HCT116 (cell line): ENCODE results near the gene RRAD. TPM values are rescaled to one million over a fixed set of nuclear protein-coding genes. Genes with fewer than 3 reads are reported as not detected.

Experiments used
- ATAC-seq: fragments of 200-7000 bp; cut with Tn5 transposase; 2 replicates; pipeline ENCODE4 v1.9.1; 2020; ENCODE audit warnings: mild to moderate bottlenecking, moderate library complexity
- BruUV-seq: library from RNA; stranded (reverse); fragments of 400-500 nt; replicated peaks from 2 replicates; lab custom pipeline; 2021; lab: Mats Ljungman, UMichigan
- CTCF ChIA-PET: fragments of 300-600 bp; sonication (Branson Sonifier 250); formaldehyde crosslinking; loops from one replicate; lab custom pipeline; 2021; ENCODE audit warnings: antibody characterized with exemption; lab: Charles Lee
- POLR2A ChIA-PET: fragments of 300-600, 350-600 bp; sonication (Branson Sonifier 250); formaldehyde crosslinking; loops from one replicate; lab custom pipeline; 2021; ENCODE audit warnings: antibody characterized with exemption; lab: Charles Lee
- RAD21 ChIA-PET, 2 experiments: fragments of 300-600 bp; sonication (Branson Sonifier 250); formaldehyde crosslinking; loops; one replicate each; lab custom pipeline; 2023; ENCODE audit warnings: low total read pairs in 2 of 2; ENCODE audit not compliant: uncharacterized antibody in 2 of 2, unreplicated experiment in 2 of 2, low non-redundant PET in 1 of 2; lab: Charles Lee
- DNase-seq: peaks from one replicate; pipeline ENCODE4 v3.0.0-alpha.2; 2010; ENCODE audit warnings: low read depth, low spot score
- H2AFZ ChIP-seq: fragments of 200-600 bp; shearing (Covaris generic), sonication (generic); 2 replicates; pipeline ENCODE4 v1.6.1; 2017; ENCODE audit warnings: low read depth, mixed run types, mixed read lengths, antibody characterized with exemption, low read length; ENCODE audit not compliant: poor library complexity, severe bottlenecking
- H3K27ac ChIP-seq: 2 replicates; pipeline ENCODE4 v1.5.1; 2012; ENCODE audit warnings: low read depth, low read length
- H3K27me3 ChIP-seq: fragments of 200-600 bp; sonication (generic); 2 replicates; pipeline ENCODE4 v1.6.1; 2016; ENCODE audit warnings: mixed run types, low read length, mixed read lengths; ENCODE audit not compliant: insufficient read depth
- H3K36me3 ChIP-seq, 2 experiments: fragments of 200-500 bp in 1 of 2; fragments of 200-600 bp in 1 of 2; sonication (Bioruptor generic) in 1 of 2; sonication (generic) in 1 of 2; 2 replicates each; pipeline versions ENCODE4 v1.5.1 to v1.6.1; 2014 to 2016; ENCODE audit warnings: low read length in 2 of 2, inconsistent platforms in 1 of 2, mixed read lengths in 1 of 2, mixed run types in 1 of 2; ENCODE audit not compliant: insufficient read depth in 2 of 2, control insufficient read depth in 1 of 2
- H3K4me1 ChIP-seq, 2 experiments: fragments of 200-600 bp in 1 of 2; sonication (generic) in 1 of 2; 2 replicates each; pipeline versions ENCODE4 v1.5.1 to v1.6.1; 2012 to 2017; ENCODE audit warnings: low read length in 2 of 2, inconsistent platforms in 1 of 2, mild to moderate bottlenecking in 1 of 2, mixed read lengths in 1 of 2, mixed run types in 1 of 2, moderate library complexity in 1 of 2; ENCODE audit not compliant: insufficient read depth in 2 of 2, control insufficient read depth in 1 of 2
- H3K4me2 ChIP-seq: fragments of 200-600 bp; sonication (generic); 2 replicates; pipeline ENCODE4 v1.6.1; 2017; ENCODE audit warnings: mixed run types, low read length, mixed read lengths
- H3K4me3 ChIP-seq, 2 experiments: fragments of 200-600 bp in 1 of 2; sonication (generic) in 1 of 2; replicated peaks in 1 of 2; 2 replicates each; pipeline ENCODE4 v1.5.1; 2011 to 2016; ENCODE audit warnings: low read length in 2 of 2, control low read depth in 1 of 2, low read depth in 1 of 2, mild to moderate bottlenecking in 1 of 2, mixed read lengths in 1 of 2, mixed run types in 1 of 2
- H3K79me2 ChIP-seq: fragments of 200-600 bp; sonication (generic); 2 replicates; pipeline ENCODE4 v1.6.1; 2017; ENCODE audit warnings: mild to moderate bottlenecking, mixed run types, low read length, moderate library complexity, mixed read lengths; ENCODE audit not compliant: insufficient read depth
- H3K9ac ChIP-seq: fragments of 200-600 bp; sonication (generic); 2 replicates; pipeline ENCODE4 v1.6.1; 2016; ENCODE audit warnings: low read length, mixed read lengths
- H3K9me2 ChIP-seq: fragments of 200-600 bp; sonication (generic), shearing (Covaris generic); 2 replicates; pipeline ENCODE4 v1.6.1; 2017; ENCODE audit warnings: mixed run types, mild to moderate bottlenecking, moderate library complexity; ENCODE audit not compliant: insufficient read depth
- H3K9me3 ChIP-seq, 2 experiments: fragments of 200-500 bp in 1 of 2; fragments of 200-600 bp in 1 of 2; sonication (Bioruptor generic) in 1 of 2; sonication (generic) in 1 of 2; 2 replicates each; pipeline ENCODE4 v1.6.1; 2014 to 2017; ENCODE audit warnings: low read length in 2 of 2, mixed read lengths in 2 of 2, inconsistent platforms in 1 of 2, low read depth in 1 of 2, mild to moderate bottlenecking in 1 of 2, mixed run types in 1 of 2, moderate library complexity in 1 of 2; ENCODE audit not compliant: control insufficient read depth in 1 of 2, insufficient read depth in 1 of 2
- H4K20me1 ChIP-seq: fragments of 200-600 bp; sonication (generic), shearing (Covaris generic); 2 replicates; pipeline ENCODE4 v1.6.1; 2017; ENCODE audit warnings: mixed run types, mild to moderate bottlenecking, moderate library complexity; ENCODE audit not compliant: insufficient read depth
- CBX3 ChIP-seq: IDR thresholded peaks from 2 replicates; pipeline ENCODE4 v1.6.1; 2012; ENCODE audit warnings: low read depth
- CTCF ChIP-seq, 3 experiments: fragments of 200-600 bp in 1 of 3; sonication (generic) in 1 of 3; IDR thresholded peaks in 2 of 3; conservative IDR thresholded peaks in 1 of 3; 2 replicates each; pipeline ENCODE4 v1.5.1; 2012 to 2017; ENCODE audit warnings: low read depth in 2 of 3, low read length in 2 of 3, antibody characterized with exemption in 1 of 3, borderline replicate concordance in 1 of 3, control low read depth in 1 of 3, mild to moderate bottlenecking in 1 of 3, mixed read lengths in 1 of 3, mixed run types in 1 of 3, moderate library complexity in 1 of 3; ENCODE audit not compliant: insufficient read depth in 1 of 3
- ELF1 ChIP-seq: IDR thresholded peaks from 2 replicates; pipeline ENCODE4 v1.6.1; 2012; ENCODE audit warnings: low read depth, borderline replicate concordance
- EZH2 ChIP-seq: fragments of 200-600 bp; sonication (generic); IDR thresholded peaks from 2 replicates; pipeline ENCODE4 v1.6.1; 2017; ENCODE audit warnings: antibody characterized with exemption, mixed run types
- EZH2phosphoT487 ChIP-seq: fragments of 200-600 bp; IDR thresholded peaks from 2 replicates; pipeline ENCODE4 v1.6.1; 2018; ENCODE audit warnings: antibody characterized with exemption, borderline replicate concordance
- FOSL1 ChIP-seq: IDR thresholded peaks from 2 replicates; pipeline ENCODE4 v1.6.1; 2012; ENCODE audit warnings: low read depth
- JUND ChIP-seq: IDR thresholded peaks from 2 replicates; pipeline ENCODE4 v1.6.1; 2012
- POLR2A ChIP-seq: IDR thresholded peaks from 2 replicates; pipeline ENCODE4 v1.7.0; 2011; ENCODE audit warnings: borderline replicate concordance; ENCODE audit not compliant: insufficient read depth, insufficient read length; ENCODE audit errors: extremely low read depth
- POLR2AphosphoS5 ChIP-seq: IDR thresholded peaks from 2 replicates; pipeline ENCODE4 v1.6.1; 2011; ENCODE audit warnings: mild to moderate bottlenecking, low read depth, low read length, moderate library complexity
- RAD21 ChIP-seq: IDR thresholded peaks from 2 replicates; pipeline ENCODE4 v1.6.1; 2012; ENCODE audit warnings: low read depth, mild to moderate bottlenecking
- SIN3A ChIP-seq: IDR thresholded peaks from 2 replicates; pipeline ENCODE4 v1.6.1; 2012; ENCODE audit warnings: low read depth
- TCF7L2 ChIP-seq: IDR thresholded peaks from 2 replicates; pipeline ENCODE4 v1.7.0; 2011; ENCODE audit warnings: borderline replicate concordance, inconsistent platforms; ENCODE audit not compliant: insufficient read depth, insufficient read length; ENCODE audit errors: extremely low read depth
- YY1 ChIP-seq: IDR thresholded peaks from 2 replicates; pipeline ENCODE4 v1.6.1; 2011; ENCODE audit warnings: low read length, low read depth, moderate library complexity, mild to moderate bottlenecking; ENCODE audit not compliant: insufficient replicate concordance; ENCODE audit errors: extremely low read depth
- ZFX ChIP-seq: fragments of 450-650 bp; IDR thresholded peaks from 2 replicates; pipeline ENCODE4 v1.6.1; 2017
- ZNF274 ChIP-seq: fragments of 200-500 bp; sonication (Bioruptor generic); IDR thresholded peaks from 2 replicates; pipeline ENCODE4 v1.6.1; 2014; ENCODE audit warnings: mild to moderate bottlenecking, low read depth, low read length, inconsistent platforms
- intact Hi-C: fragments of 100-400 bp; cut with micrococcal nuclease; formaldehyde crosslinking; loops from 2 replicates; pipeline ENCODE4 v1.10.0; 2022
- total RNA-seq: library from RNA; stranded (reverse); gene quantifications from one replicate; pipeline ENCODE4 v1.2.1, GENCODE V29; 2021; ENCODE audit not compliant: unreplicated experiment
- TF ChIP-seq, protein P1 (sequence below): IDR thresholded peaks from 2 replicates; pipeline ENCODE4 v1.6.1; 2012

Gene RRAD
- total RNA-seq, 1 experiment from 2014 or later, result 2.2 TPM

DNA sequence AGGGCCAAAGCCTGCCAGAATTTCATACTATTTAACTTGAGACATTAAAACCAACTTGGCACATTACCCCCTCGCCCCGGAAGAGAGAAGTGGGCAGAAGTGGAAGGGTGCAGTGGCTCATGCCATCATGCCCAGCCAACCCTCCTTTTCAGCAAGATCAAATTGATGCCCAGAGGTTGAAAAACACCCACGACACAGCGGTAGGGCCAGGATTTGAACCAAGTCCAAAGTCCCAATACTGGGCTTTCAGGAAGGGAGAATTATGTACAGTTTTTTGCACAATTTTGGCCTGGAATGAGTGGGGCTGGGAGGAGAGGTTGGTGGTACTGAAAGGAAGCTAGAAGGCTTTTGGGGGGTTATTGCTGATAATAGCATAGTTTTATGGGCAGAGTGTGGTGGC lies 34.0 kb downstream of the RRAD start:
- H3K27me3 ChIP-seq, result no peaks in the 10 kb centered on the region
- ChIA-PET POLR2A (no interaction called here), CTCF (interaction anchor here (1.0 to 1.7 kb wide), 2 partner anchors 11 to 23 kb away, joined by 3 to 5 read pairs; partner anchors contain the start of gene PDP2), RAD21 (no interaction called here)
- H4K20me1 ChIP-seq, result no peaks in the 10 kb centered on the region
- intact Hi-C loops, result loop anchor here (10.0 kb wide), 1 partner anchor 213 kb away; the partner anchor contains the start of gene PHAF1
- no peak overlapping the region for H2AFZ ChIP-seq
- no peaks in the 10 kb centered on the region for H3K9me2 ChIP-seq
- no peak overlapping the region for H3K9ac ChIP-seq
- BruUV-seq, result no TSS peak
- no peaks in the 10 kb centered on the region for H3K9me3 ChIP-seq
- H3K36me3 ChIP-seq, result peaks cover 0 to 4% of the 10 kb centered on the region in 2 experiments; a peak in 2 of 4 replicates
- TF ChIP-seq TCF7L2 (no peak), ZNF274 (no peak), CTCF (IDR thresholded peaks at IDR 0.05 in 2 of 3, conservative IDR thresholded peaks at IDR 0.05 in 1 of 3; ENCODE audit: borderline replicate concordance in 1 of 3, insufficient read depth in 1 of 3, low read depth in 2 of 3, low read length in 2 of 3) (no peak), POLR2A (no peak), EZH2 (no peak), EZH2phosphoT487 (no peak), JUND (no peak), SIN3A (no peak), POLR2AphosphoS5 (no peak), YY1 (no peak), RAD21 (no peak), FOSL1 (no peak), CBX3 (no peak), ELF1 (no peak), ZFX (no peak)
- TF ChIP-seq, protein P1, sequence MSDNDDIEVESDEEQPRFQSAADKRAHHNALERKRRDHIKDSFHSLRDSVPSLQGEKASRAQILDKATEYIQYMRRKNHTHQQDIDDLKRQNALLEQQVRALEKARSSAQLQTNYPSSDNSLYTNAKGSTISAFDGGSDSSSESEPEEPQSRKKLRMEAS, result no peak
- H3K27ac ChIP-seq, result no peak overlapping the region
- H3K79me2 ChIP-seq, result no peaks in the 10 kb centered on the region; the same call in 1 of the 2 replicates
- H3K4me2 ChIP-seq, result no peak overlapping the region
- DNase-seq (no peak), ATAC-seq (no peak)
- H3K4me3 ChIP-seq, result no peak overlapping the region
- H3K4me1 ChIP-seq, result peaks cover 0 to 7% of the 10 kb centered on the region in 2 experiments; a peak in 1 of 4 replicates
